Breast epithelium (tissue), 4 donors: ENCODE results near the gene RELN. TPM values are rescaled to one million over a fixed set of nuclear protein-coding genes. Genes with fewer than 3 reads are reported as not detected.

ENCODE experiments used
- DNase-seq, 2 donors: peaks; one replicate each; pipeline ENCODE4 v3.0.0-alpha.2; 2019; ENCODE audit warnings: low spot score in 2 of 2
- H3K27ac ChIP-seq, 2 donors: fragments of 200-600 bp; sonication (generic) in 1 of 2; one replicate each; pipeline ENCODE4 v1.5.1; 2016 to 2019; ENCODE audit warnings: mild to moderate bottlenecking in 1 of 2
- H3K27me3 ChIP-seq, 2 donors: fragments of 200-600 bp; sonication (generic) in 1 of 2; one replicate each; pipeline versions ENCODE4 v1.5.1 to v1.6.0; 2017 to 2019; ENCODE audit warnings: control low read depth in 1 of 2, mild to moderate bottlenecking in 1 of 2
- H3K36me3 ChIP-seq: fragments of 200-600 bp; one replicate; pipeline ENCODE4 v1.5.1; 2019
- H3K4me1 ChIP-seq, 2 donors: fragments of 200-600 bp; sonication (generic); one replicate each; pipeline ENCODE4 v1.5.1; 2016 to 2019; ENCODE audit warnings: control low read depth in 1 of 2
- H3K4me3 ChIP-seq, 3 donors: fragments of 200-600 bp; sonication (generic); 1 replicate in 2 of 3; 2 replicates in 1 of 3; pipeline ENCODE4 v1.5.1; 2016 to 2019; ENCODE audit warnings: mild to moderate bottlenecking in 3 of 3, moderate library complexity in 2 of 3
- H3K9me3 ChIP-seq, 2 donors: fragments of 200-600 bp; sonication (generic) in 1 of 2; one replicate each; pipeline ENCODE4 v1.5.1; 2016 to 2019; ENCODE audit warnings: control low read depth in 1 of 2
- POLR2A ChIP-seq: fragments of 450-650 bp; IDR thresholded peaks from one replicate; pipeline ENCODE4 v1.6.1; 2016; ENCODE audit warnings: antibody characterized with exemption, mild to moderate bottlenecking, moderate library complexity
- POLR2AphosphoS5 ChIP-seq, 3 donors: sonication (generic); formaldehyde crosslinking; IDR thresholded peaks; one replicate each; pipeline ENCODE4 v1.6.1; 2017; ENCODE audit warnings: antibody characterized with exemption in 3 of 3
- intact Hi-C: fragments of 100-400 bp; cut with DNase I; formaldehyde crosslinking; loops from one replicate; pipeline ENCODE4 v1.15.1; 2023; ENCODE audit warnings: low total_unique reads
- total RNA-seq, 3 donors: library from RNA; depleted of rRNA; stranded (reverse); fragments of >200 nt; gene quantifications; one replicate each; pipeline ENCODE4 v1.1.0, GENCODE V29; 2016
- TF ChIP-seq, protein P1 (sequence below), 3 donors: fragments of 450-650 bp; IDR thresholded peaks; one replicate each; pipeline ENCODE4 v1.5.1; 2016 to 2017; ENCODE audit warnings: antibody characterized with exemption in 3 of 3, mild to moderate bottlenecking in 3 of 3, moderate library complexity in 3 of 3

The RELN gene
- total RNA-seq, 3 donors from 2014 or later = 3.0 to 9.8 (median 4.5) TPM

DNA sequence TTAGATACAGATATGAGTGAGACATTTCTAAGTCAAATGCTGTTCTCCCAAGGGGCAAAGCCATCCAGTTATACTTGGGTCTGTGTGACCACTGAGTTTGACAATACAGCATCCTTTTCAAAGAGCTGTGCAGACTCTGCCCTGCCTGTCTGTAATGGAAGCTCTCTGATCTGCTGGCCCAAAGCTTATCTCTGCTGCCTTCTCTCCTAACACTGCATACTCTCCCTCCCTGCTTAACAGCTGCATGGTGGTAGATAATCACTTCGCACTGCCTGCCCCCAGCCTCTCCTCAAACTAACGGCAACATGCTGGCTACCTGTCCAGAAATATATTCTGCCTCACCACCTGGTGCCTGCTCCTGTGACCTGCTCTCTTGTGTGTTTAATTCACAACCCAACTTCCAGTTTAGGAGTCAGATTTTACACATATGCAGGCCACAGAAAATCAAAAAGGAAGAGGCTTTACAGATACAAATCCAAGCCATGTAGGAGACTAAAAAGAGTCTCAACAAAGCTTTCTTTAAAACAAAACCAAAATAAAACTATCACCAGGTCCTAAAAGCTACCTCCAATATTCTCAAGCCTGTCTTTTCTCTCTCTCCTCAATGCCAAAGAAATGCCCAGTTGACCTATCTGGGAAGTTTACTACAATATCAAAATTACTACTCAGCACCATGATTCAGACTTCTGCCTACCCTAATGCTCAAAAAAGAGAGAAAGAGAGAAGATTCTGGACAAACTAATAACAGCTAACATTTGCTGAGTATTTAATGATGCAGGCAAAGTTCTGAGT is 145.6 kb downstream of the RELN start:
- Histone ChIP-seq H3K9me3 (no peaks in the 10 kb centered on the region), H3K4me3 (no peak overlapping the region), H3K27me3 (no peaks in the 10 kb centered on the region), H3K4me1 (no peaks in the 10 kb centered on the region), H3K36me3 (no peaks in the 10 kb centered on the region), H3K27ac (no peak overlapping the region)
- DNase-seq = no peak
- TF ChIP-seq POLR2AphosphoS5 (IDR thresholded peaks at IDR 0.05) (no peak), POLR2A (no peak)
- TF ChIP-seq, protein P1, sequence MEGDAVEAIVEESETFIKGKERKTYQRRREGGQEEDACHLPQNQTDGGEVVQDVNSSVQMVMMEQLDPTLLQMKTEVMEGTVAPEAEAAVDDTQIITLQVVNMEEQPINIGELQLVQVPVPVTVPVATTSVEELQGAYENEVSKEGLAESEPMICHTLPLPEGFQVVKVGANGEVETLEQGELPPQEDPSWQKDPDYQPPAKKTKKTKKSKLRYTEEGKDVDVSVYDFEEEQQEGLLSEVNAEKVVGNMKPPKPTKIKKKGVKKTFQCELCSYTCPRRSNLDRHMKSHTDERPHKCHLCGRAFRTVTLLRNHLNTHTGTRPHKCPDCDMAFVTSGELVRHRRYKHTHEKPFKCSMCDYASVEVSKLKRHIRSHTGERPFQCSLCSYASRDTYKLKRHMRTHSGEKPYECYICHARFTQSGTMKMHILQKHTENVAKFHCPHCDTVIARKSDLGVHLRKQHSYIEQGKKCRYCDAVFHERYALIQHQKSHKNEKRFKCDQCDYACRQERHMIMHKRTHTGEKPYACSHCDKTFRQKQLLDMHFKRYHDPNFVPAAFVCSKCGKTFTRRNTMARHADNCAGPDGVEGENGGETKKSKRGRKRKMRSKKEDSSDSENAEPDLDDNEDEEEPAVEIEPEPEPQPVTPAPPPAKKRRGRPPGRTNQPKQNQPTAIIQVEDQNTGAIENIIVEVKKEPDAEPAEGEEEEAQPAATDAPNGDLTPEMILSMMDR (IDR thresholded peaks at IDR 0.05) = no peak
- intact Hi-C loops = no loop called here

DNA sequence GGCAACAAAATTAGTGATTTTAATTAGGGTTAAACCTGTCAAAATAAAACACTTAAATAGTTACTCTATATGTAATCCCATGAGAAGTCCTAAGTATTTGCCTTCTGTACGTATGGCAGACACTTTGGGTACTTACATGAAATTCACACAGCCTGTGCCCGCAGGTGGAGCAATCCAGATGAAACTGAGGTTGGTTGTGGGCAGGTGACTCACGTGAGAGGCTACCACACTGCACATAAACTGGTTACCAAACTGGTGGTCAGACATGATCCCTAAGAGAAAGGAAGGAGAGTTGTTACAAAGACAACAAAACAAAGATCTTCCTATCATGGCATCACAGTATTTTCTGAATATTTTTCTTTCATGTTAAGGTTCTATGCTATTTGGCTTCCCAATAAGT is 156.1 kb downstream of the RELN start:
- intact Hi-C loops = no loop called here
- Histone ChIP-seq H3K27ac (no peak overlapping the region), H3K4me3 (no peak overlapping the region), H3K9me3 (no peaks in the 10 kb centered on the region), H3K4me1 (no peaks in the 10 kb centered on the region), H3K36me3 (no peaks in the 10 kb centered on the region), H3K27me3 (no peaks in the 10 kb centered on the region)
- no peak for DNase-seq
- TF ChIP-seq POLR2AphosphoS5 (IDR thresholded peaks at IDR 0.05) (no peak), POLR2A (no peak)
- TF ChIP-seq, protein P1 (IDR thresholded peaks at IDR 0.05) = no peak

DNA sequence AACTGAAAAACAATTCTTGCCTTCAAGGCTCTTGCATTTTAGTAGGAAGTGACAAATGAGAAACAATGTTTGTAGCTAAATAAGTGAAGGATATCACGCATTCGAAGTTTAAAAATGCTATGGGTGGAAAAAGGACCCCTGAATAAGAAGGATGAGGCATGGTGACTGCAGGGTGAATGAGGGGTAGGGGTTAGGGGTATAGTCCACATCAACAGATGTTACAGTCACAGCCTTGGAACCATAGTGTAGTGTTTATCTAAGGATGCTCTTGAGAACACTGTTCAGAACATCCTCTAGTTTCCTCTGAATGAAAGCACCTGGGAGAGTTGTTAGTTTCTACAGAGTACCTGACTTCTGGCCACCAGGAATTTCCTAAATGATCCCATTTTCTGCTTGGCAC is 157.0 kb downstream of the RELN start:
- Histone ChIP-seq H3K36me3 (no peaks in the 10 kb centered on the region), H3K27ac (no peak overlapping the region), H3K4me1 (no peaks in the 10 kb centered on the region), H3K9me3 (no peaks in the 10 kb centered on the region), H3K4me3 (no peak overlapping the region), H3K27me3 (no peaks in the 10 kb centered on the region)
- intact Hi-C loops = no loop called here
- DNase-seq = no peak
- TF ChIP-seq, protein P1 (IDR thresholded peaks at IDR 0.05) = no peak
- no peak for TF ChIP-seq POLR2A
- TF ChIP-seq POLR2AphosphoS5 (IDR thresholded peaks at IDR 0.05) = no peak

DNA sequence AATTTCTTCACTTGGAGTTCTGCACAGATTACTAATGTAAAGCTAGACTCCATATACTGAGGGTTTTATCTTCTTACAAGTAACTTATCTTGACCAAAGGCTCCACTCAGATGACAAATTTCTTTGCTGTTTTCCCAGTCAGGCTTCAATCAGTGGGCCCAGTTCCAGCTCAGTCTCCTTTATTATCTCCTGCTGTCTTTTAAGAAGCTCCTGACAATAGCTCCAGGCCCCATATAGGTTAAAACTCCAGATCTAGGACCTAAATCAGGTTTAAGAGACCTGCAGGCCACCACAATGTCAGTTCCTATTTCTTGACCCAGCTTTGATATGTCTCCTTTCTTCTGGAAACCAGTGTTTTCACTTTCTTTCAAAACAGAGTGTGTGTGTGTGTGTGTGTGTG is 165.2 kb downstream of the RELN start:
- Histone ChIP-seq H3K4me3 (no peak overlapping the region), H3K36me3 (no peaks in the 10 kb centered on the region), H3K27me3 (no peaks in the 10 kb centered on the region), H3K4me1 (no peaks in the 10 kb centered on the region), H3K27ac (no peak overlapping the region), H3K9me3 (peaks cover 0 to 5% of the 10 kb centered on the region in 2 donors)
- DNase-seq = no peak
- TF ChIP-seq POLR2A (no peak), POLR2AphosphoS5 (IDR thresholded peaks at IDR 0.05) (no peak)
- TF ChIP-seq, protein P1 (IDR thresholded peaks at IDR 0.05) = no peak
- intact Hi-C loops = no loop called here

DNA sequence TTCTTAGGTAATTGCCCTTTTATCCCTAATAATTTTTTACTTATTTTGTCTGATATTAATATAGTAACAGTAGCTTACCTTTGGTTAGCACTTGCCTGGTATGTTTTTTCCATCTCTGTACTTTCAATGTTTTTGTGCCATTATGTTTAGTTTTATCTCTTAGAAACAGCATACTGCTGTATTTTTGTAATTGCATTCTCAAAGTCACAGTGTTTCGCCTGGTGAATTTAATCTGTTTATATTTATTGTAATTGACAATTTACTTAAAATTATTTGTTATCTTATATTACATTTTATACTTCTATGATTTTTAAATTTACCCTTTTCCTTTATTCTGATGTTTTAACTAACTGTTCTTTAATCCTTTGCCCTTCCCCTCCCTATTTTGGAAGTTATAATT is 166.4 kb downstream of the RELN start:
- no peak for TF ChIP-seq POLR2A
- TF ChIP-seq POLR2AphosphoS5 (IDR thresholded peaks at IDR 0.05) = no peak
- TF ChIP-seq, protein P1 (IDR thresholded peaks at IDR 0.05) = no peak
- no peak overlapping the region for H3K27ac ChIP-seq
- no peak overlapping the region for H3K4me3 ChIP-seq
- intact Hi-C loops = no loop called here
- no peaks in the 10 kb centered on the region for H3K27me3 ChIP-seq
- no peak for DNase-seq
- no peaks in the 10 kb centered on the region for H3K4me1 ChIP-seq
- no peaks in the 10 kb centered on the region for H3K36me3 ChIP-seq
- peaks cover 0 to 5% of the 10 kb centered on the region in 2 donors for H3K9me3 ChIP-seq
